Measurements from ENCODE around the gene PAX5.

PAX5 gene

DNA sequence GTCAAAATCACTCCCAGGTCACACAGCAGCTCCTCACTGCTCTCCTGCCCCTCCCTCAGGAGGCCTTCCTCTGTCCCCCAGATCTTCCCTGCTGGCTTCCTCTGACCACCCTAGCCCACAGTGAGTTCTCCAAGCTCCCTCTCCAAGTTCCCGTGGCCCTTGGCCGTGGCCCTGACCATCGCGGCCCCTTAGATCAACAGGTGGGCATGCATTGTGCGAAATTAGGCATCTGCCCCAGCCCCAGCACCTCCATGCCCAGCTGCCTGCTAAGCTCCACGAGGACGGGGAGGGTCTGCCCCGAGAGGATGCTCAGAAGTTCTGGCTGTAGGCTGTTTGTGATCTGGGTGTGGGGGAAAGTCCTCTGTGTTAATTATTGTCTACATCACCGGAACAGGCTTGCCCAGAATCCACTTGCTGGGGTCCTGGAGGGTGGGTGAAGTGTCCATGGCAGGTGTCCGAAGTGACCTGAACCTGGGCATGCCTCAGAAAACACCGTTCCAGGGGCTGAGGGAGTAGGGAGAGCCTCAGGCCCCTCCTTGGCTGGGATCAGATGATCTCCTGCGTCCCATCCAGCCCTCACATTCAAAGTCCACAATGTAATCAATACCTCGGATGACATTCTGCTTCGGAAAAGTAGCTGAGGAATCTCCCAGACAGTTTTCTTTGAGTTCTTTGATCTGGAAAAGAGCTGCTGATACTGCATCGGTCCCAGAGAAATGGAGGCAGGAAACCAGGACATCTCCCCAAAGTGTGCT is 194.8 kb downstream of the PAX5 start:
- no peak for DNase-seq

DNA sequence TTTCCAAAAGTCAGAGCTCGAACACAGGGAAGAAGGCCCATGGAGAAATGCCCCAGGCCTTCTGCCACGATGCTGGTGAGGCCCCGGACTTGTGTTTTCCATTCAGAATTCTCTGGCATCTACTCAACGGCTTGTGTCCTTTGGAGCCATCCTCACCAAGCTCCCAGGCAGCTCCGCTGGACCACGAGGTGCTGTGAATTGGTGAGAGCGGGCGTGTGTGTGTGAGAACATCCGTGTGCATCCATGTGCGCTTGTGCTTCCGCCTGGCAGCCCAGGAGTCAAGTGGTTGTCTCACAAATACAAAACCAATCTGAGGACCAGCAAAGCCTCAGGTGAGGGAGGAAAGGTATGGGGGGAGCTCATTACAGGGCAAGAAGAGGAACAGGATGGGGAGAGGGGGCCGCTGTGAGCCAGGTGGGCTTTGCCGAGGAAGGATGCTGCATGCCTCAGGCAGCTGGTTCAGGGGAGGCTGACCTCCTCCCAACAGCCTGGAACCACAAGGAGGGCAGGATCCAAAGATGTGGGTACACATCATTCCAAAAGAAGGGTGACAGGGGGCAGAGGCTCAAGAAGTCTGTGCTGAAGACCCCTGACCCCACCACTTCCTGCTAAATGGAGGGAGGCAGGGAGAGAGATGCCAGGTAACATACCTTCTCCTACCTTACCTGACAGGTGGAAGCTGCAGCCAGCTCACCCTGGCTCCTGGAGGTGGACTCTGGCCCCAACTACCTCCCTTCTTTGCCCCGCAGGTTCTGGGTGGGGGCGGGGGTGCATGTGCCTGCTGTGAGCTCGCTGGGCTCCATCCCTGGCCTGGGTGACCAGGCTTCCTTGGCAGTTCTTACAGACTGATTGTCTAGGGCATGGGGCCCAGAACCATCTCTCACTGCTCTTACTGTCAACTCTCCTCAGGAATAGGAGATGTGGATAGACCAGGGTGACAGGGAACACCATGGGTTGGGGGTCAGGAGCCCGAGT is 196.3 kb downstream of the PAX5 start:
- DNase-seq = no peak

DNA sequence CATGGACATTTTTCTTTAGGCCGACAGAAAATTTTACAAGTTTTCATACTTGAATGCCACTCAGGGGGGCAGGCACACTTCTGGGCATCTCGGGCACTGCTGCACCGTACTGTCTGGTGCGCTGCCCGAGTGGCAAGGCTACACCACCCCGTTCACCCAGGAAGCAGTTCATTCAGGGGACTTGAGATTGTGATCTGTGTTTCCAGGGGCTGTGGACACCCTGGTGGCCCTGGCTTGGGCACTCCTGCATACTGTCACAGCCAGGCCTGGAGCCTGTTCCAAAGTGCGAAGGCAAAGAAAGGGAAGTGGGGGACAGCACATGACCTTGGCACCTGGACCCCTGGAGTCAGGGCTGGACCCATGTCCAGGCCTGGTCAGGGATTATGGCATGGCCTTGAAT is 197.6 kb downstream of the PAX5 start:
- no peak for DNase-seq

DNA sequence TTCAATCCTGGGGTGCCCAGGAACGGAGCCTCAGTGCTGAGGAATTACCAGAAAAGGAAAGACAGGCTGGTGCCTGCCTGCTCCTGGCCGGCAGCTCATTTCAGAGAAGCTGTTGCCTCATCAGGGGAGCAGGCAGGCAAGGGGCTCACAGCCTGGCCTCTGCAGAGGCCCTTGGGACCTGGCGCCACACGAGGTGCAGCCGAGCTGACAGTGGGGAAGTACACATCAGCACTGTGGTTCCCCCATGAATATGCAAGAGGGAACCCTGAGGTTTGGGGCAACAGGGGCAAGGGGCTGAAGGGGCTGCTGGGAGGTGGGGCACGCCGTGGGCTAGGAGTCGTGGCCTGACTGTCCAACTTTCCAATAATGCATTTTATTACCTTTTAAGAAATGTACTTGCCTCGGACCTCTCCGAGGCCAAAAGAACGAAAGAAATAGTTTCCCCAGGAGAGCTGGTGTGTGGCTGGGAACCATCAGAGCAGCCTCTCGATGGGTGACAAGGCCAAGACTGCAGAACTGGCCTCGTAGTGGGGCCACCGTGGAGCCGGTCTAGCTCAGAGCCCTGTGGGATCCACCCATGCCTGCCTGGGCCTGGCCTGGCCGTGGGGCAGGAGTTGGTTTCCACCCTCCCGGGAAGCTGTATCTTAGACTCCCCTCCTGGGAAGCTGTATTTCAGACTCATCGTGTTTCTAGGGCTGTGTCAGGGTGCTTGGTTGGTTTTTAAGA is 198.6 kb downstream of the PAX5 start:
- DNase-seq = no peak

DNA sequence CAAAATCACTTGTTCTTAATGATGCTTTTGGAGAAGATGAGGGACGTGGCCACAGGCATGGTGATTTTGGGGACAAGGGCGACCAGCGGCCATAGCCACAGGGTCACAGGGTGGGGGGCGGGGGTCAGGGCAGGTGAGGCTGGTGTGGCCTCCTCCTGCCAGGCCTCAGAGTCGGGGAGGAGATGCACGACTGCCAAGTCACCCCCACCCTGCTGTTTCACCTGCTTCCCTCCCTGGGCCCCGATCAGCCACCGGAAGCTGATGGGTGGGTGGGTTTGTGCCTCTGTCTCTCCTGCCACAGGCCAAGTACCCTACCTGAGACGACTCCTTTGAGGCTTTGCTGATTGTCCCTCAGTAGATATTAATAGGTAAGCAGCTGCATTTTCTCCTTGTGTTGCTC is 199.3 kb downstream of the PAX5 start:
- no peak for DNase-seq

DNA sequence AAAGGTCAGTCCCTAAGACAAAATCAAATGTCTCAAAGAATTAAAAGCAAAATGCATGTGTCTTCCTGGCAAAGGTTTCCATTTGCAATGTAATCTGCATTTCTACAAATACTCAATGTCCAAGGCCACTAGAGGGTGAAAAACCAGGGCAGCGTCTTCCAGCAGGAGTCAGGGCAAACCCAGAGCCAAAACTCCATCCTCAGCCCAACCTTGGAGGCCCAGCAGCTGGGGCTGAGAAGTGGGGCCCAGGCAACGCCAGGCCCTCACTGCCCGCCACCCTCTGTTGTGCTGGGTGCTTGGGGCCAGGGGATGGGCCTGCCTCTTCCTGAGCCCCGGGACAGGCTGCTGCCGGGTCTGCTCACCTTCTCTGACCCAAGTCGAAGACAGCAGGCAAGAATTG is 200.1 kb downstream of the PAX5 start:
- no peak for DNase-seq

DNA sequence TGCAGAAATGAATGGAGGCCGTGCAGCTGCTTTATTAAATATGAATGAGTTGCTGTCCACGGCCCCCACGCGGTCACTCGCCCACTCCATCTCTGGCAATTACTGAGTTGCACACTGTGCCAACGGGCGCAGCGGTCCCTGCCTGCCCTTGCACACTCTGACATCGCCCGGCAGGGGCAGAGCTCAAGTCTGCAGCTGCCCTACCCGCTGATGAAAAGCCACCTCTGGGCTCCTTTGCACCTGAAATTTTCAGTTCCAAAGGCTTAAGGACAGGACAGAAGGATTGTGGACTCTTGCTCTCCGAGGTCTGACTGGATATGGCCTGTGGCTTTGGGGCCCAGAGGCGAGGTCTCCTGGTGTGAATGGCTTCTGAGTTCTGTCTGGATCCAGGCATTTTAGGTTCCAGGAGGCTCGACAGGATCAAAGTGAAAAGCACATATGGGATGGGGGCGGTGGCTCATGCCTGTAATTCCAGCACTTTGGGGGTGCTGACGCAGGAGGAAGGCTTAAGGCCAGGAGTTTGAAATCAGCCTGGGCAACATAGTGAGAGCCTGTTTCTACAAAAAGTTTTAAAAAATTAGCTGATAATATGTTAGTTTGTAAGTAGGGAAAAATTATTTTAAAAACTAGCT is 201.8 kb downstream of the PAX5 start:
- peak in 5 of 51 donors; percentile 7 to 11 (median 10) for DNase-seq

DNA sequence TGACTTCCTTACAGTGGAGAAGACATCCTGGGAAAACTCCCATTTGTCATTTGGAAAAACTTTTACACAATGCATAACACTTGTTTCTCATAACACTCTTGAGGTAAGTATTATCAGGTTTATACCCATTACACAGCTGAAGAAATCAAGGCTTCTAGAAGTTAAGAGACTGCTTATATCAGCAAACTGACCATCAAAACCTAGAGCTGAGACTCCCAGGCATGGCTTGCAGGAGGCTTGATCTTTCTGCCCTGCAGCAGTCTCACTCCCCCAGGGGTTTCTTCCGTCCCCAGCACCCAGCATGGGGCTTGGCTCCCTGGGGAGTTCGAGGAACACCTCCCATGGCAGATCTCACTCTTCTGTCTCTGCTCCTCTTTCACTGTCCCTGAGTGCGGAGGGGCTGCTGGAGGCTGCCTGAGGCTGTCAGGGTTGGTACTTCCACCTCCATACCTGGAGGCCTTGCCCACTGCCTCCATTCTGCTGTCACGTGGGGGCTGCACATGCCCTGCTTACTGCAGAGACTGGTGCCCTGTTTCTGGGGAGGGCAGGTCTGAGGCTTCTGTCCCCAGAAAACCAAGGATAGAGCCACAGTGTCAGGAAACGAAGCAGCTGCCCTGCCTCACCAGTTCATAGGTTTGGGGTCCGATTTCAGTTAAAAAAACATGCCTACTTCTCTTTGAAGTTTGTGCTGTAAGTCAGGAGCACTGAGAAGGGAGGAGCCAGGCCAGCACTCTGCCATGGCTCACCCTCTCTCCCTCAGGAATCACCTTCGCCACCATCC is 202.5 kb downstream of the PAX5 start:
- no peak for DNase-seq

DNA sequence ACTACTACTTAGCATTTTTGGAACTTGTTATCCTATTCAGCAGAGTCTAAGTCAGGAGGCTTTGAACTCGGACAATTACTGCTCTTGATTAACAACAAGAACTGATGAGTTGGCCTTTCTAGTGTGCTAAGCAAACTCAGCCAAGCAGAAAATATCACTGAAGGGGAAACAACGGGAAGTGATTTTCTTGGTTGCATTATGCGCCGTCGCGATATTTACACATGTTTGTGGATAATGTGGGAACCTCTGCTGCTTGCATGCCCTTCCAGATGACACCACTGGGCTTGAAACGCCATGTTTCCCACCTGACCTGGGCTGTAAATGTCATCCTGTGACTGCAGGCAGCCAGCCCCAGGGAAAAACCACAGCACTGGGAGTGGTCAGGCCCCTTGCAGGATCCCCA is 205.5 kb downstream of the PAX5 start:
- DNase-seq = no peak

DNA sequence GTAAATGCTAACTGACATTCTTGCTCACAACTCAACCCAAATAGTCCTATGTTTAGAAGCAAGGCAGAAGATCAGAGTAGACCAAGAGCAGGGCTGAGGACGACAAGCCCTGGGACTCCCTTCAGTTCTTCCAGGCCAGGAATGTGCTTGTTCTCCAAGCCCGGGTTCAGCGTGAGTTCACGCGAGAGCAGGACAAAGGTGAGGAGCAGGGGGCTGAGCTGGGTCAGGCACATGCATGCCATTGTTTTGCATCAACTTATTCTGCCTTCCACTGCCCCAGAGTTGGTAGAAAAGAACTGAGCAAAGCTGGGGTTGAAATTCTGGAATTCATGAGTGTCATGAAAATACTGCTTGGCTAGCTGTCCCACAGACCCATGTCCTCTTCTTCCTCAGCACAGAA is 206.5 kb downstream of the PAX5 start:
- no peak for DNase-seq

DNA sequence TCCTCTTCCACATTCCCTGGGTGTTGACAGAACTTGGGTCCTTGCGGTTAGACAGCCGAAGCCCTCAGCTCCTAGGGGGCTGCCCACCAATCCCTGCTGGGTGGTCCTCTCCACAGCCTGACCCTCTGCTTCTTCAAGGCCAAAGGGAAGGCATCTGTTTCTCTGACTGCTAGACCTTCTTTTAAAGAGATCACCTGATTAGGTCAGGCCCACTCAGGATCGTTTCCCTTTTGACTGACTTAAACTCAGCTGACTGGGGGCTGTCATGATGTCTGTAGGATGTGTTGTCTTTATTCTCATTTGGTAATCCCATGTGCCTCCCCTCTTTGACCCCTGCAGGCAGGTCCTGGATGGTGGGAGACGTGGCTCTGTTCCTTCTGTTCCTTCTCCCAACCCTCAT is 207.5 kb downstream of the PAX5 start:
- no peak for DNase-seq

DNA sequence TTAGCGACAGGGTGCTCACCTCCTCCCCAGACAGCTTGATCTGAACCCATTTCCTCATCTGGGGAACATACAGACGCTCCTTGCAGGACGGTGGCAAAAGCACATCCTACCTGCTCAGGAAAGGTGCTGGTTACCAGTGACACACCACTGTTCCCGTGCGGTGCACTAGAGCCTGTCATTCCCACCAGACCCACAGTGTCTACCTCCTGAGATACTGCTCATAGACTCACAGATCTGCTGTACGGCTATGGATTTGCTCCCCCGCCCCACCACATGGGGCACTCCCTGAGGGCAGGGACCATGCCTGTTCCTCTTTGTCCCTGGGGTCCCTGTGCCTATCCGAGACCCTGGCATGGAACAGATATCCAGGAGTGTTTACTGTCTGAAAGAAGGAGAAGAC is 208.9 kb downstream of the PAX5 start:
- DNase-seq = no peak

DNA sequence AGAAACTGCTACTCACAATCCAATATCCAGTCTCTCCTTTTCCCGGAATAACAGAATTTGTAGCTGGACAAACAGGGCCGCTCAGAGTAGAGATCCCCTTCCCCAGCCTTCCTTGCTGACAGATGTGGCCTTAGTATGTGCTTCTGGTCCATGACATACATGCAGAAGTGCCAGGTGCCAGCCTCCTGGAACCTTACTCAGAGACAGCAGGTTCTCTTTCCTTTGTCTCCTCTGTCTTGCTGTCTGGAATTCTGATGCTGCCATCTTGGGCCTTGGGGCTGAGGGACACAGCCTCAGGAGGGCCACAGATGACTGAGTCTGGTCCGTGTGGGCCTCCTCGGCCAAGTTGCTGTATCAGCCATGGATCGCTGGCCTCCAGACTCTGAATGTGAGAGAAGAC is 210.1 kb downstream of the PAX5 start:
- no peak for DNase-seq

DNA sequence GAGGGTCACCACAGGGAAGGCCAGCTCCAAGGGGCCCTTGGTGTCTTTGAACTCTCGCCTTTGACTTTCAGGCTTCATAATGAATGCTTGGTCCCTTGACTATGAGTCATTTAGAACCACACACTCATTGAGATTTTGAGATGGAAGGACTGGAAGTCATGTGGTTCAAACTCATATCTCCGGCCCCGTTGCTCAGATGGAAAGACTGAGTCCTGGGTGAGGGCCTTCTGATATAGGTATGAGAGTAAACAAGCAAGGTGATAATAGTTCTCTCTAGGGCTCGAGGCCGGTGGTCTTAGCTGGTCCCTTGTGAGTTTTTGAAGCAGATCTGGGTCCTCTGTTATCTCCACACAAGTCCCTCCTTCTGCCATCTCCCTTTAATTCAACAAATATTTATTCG is 210.6 kb downstream of the PAX5 start:
- DNase-seq = no peak

DNA sequence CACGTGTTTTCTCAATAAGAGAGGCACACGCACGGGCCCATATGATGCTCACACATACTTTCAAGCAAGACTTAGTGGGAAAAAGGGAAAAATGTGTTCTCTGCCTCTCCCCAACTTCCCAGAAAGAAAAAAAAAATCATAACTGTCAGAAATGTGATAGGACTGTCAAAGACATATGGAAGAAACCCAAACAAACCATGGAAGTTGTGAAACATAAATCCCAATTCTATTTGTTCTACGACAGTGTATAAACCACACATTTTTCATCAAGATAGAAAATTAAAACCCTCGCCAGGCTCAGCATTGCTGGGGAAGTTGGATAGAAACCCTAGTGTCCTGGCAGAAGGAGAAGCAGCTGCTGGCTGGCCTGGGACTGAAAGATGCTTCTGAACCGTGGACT is 211.9 kb downstream of the PAX5 start:
- no peak for DNase-seq

DNA sequence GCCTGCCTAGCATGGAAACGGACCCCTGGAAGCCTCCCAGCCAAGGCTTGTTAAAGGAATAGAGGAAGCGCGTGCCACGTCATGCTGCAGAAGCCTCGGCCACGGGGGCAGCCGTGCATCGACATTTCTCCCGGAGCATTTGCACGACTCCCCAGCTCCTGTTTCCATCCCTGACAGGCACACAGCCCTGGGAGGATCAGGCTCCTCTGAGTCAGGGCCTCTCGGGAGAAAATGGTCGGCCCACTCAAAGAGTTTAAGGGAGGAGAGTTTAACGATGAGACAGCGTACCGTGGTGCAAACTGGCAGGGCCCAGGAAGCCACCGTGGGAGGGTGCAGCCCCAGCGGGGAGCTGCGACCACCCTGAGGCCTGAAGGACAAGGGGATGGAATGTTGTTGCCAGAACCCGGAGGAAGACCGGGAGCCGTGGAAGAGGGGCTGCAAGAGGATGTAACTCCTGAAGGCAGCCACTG is 213.6 kb downstream of the PAX5 start:
- DNase-seq = peak in 4 of 51 donors; percentile 20 to 27 (median 24)

DNA sequence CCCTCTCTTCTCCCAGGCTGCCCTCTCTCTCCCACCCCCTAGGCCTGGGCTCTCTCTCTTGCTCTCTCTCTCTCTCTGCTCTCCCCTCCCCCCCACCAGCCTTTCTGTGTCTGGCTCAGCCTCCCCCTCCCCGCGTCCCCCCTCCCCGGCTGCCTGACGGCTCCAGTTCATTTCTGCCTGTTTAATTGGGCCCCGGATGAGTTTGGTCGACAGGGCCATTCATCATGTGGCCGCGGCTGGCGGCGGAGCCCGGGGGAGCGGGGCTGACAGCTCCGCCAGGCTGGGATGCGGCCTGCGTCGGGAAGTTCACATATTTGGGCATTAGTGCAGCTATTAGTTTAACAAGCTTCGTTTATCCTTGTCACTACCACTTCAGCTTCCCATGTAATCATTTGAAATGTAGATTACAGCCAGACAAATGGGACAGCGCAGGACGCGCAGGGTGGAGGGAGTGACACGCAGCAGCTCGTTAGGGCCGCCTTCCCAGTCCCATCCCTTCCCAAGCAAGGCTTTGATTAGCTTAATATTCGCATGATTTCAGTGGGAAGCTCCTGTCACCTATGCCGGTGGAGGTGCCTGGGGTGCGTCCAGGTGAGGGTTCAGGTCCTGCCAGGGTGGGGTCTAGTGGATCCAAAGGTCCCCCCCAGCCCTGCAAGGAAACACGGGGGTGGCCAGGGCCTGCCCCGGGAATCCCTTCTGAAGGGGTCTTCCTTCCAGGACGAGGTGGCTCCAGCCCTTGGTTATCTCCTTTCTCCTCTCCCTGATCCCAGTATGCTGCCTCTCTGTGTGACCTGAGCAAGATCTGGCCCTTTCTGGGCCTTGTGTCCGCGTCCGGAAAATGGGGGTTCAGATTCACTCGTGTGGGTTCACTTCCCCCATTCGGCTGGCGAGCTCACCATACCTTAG is 214.8 kb downstream of the PAX5 start:
- DNase-seq = peak in 13 of 51 donors; percentile 6 to 63 (median 21)

DNA sequence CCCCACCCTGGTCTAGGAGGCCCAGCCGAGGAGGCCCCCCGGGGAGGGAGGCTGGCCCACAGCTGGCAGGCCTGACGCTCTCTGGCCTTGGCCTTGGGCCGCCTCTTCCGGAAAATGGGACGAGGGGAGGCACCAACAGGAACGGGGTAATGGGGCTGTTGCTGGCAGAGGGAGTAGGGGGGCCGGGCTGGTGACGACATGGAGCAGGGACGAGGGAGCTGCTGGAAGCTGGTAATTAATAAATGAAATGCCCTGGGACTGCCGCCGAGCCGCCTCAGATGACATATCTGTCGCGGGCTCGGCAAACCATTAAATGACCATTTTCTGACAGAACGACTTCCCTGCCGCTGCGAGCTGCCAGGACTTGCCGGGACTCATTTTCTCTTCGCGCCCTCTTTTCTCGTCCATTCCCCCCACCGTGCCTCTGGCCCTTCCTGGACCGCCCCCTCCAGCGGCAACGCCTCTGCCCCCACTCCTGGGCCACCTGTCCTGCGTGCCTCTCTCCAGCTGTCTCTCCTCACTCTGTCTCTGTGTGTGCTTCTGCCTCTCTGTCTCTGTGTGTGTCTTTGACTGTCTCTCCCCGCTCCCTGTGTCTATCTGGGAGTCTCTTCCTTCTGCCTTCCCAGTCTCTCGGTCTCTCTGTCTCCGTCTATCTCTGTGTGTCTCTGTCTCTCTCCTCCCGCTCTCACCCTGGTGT is 215.7 kb downstream of the PAX5 start:
- DNase-seq = peak in 1 of 51 donors; percentile 14

Data from hypothalamus (tissue), 51 donors.